HFFc6 (cell line): ENCODE data around the gene ULK1. TPM values are rescaled to one million over a fixed set of nuclear protein-coding genes. Genes with fewer than 3 reads are reported as not detected.

ENCODE experiments used
- DNase-seq: peaks from one replicate; pipeline ENCODE4 v3.0.0-alpha.2; 2018
- H3K27ac Mint-ChIP-seq: 2 replicates; pipeline ENCODE4 v1.8.0; 2020; ENCODE audit warnings: mild to moderate bottlenecking, mixed read lengths
- H3K27me3 Mint-ChIP-seq: 2 replicates; pipeline ENCODE4 v1.8.0; 2021; ENCODE audit warnings: mild to moderate bottlenecking, moderate library complexity, mixed read lengths; ENCODE audit not compliant: insufficient read depth
- H3K36me3 Mint-ChIP-seq: 2 replicates; pipeline ENCODE4 v1.8.0; 2021; ENCODE audit warnings: low read depth, mixed read lengths
- H3K4me1 Mint-ChIP-seq: 2 replicates; pipeline ENCODE4 v1.8.0; 2020; ENCODE audit warnings: low read depth, mixed read lengths
- H3K4me3 Mint-ChIP-seq: 2 replicates; pipeline ENCODE4 v1.8.0; 2020; ENCODE audit warnings: mild to moderate bottlenecking, moderate library complexity, mixed read lengths
- H3K9me3 Mint-ChIP-seq: 2 replicates; pipeline ENCODE4 v1.8.0; 2020; ENCODE audit warnings: mild to moderate bottlenecking, mixed read lengths
- total RNA-seq, 6 experiments: library from RNA; stranded (reverse); fragmentation: NEBNext Ultra II Directional; extraction: Animal tissue kit (Norgen Biotek cat#: 25700); gene quantifications; 2 replicates in 1 of 6; 3 replicates in 5 of 6; pipeline ENCODE4 v1.2.3, GENCODE V29; 2021
- TF ChIP-seq, protein P1 (sequence below): fragments of 200-600 bp; sonication (generic); IDR thresholded peaks from 2 replicates; pipeline ENCODE4 v1.5.0; 2021; ENCODE audit warnings: antibody characterized with exemption, mild to moderate bottlenecking

ULK1 gene
- total RNA-seq, 6 experiments from 2014 or later: 21.4 to 35.0 (median 25.5) TPM

DNA sequence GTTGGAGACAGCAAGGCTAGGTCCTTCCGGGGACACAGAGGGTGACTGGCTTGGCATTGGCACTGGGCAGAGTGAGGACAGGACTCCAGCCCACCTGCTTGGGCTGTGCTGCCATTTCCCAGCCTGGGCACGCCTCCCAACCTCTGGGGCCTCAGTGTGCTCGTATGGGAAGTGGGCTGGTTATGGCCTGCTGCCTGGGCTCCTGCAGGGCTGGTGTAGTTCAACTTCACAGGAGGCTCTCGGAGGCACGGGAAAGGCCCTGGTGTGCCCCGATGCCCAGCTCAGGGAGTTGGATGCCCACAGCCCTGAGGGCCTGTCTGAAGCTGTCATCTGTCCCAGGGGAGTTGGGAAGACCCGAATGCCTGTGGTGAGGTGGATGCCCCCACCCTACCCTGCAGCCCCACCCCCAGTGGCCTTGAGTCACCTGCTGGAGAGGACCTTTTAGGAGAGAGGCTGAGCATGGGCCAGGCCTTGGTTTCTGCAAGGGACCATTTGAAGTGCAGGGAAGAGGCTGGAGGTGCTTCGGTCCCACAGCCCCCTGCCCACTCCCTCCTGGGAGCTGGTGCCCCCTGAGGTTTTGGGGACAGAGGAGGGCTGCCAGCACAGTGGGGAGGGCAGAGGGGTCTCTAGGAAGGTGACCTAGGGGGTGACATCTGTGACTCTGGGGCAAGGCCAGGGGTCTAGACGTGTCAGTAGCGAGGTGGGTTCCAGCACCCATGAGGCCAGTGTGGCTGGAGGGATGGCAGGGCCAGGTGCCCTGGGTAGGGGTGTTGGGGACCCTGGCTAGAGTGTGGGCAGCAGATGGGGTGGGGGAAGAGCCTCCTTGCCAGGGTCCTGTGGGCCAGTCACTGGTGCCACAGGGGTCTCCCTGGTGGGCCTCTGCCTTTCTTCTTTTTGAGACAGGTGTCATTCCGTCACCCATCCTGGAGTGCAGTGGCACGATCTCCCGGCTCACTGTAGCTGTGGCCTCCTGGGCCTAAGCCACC lies 9.1 kb downstream of the ULK1 start:
- no peak overlapping the region for H3K27ac Mint-ChIP-seq
- TF ChIP-seq, protein P1, sequence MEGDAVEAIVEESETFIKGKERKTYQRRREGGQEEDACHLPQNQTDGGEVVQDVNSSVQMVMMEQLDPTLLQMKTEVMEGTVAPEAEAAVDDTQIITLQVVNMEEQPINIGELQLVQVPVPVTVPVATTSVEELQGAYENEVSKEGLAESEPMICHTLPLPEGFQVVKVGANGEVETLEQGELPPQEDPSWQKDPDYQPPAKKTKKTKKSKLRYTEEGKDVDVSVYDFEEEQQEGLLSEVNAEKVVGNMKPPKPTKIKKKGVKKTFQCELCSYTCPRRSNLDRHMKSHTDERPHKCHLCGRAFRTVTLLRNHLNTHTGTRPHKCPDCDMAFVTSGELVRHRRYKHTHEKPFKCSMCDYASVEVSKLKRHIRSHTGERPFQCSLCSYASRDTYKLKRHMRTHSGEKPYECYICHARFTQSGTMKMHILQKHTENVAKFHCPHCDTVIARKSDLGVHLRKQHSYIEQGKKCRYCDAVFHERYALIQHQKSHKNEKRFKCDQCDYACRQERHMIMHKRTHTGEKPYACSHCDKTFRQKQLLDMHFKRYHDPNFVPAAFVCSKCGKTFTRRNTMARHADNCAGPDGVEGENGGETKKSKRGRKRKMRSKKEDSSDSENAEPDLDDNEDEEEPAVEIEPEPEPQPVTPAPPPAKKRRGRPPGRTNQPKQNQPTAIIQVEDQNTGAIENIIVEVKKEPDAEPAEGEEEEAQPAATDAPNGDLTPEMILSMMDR: no peak
- DNase-seq: no peak
- H3K27me3 Mint-ChIP-seq: peaks cover 2% of the 10 kb centered on the region
- no peaks in the 10 kb centered on the region for H3K9me3 Mint-ChIP-seq
- H3K4me3 Mint-ChIP-seq: no peak overlapping the region
- H3K36me3 Mint-ChIP-seq: no peaks in the 10 kb centered on the region
- peaks cover 6% of the 10 kb centered on the region; the same call in 1 of the 2 replicates for H3K4me1 Mint-ChIP-seq

DNA sequence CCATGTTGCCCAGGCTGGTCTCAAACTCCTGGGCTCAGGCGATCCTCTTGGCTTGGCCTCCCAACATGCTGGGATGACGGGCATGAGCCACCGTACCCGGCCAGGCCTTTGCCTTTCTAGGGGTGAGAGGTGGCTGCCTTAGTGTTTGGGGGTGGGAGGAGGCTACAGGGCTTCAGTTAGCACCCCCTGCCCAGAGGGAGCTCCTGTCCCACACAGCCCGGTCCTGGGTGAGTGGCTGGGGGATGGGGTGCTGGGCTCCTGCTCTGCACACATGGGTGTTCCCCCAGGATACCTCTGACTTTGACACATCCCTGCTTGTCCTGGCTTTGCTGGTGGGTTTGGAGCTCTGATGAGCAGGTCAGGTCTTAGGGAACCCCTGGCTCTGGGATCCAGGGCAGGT lies 9.9 kb downstream of the ULK1 start:
- TF ChIP-seq, protein P1: no peak
- DNase-seq: no peak
- Mint-ChIP-seq H3K9me3 (no peaks in the 10 kb centered on the region), H3K27me3 (peaks cover 2% of the 10 kb centered on the region), H3K4me3 (no peak overlapping the region), H3K36me3 (no peaks in the 10 kb centered on the region), H3K27ac (no peak overlapping the region), H3K4me1 (peaks cover 6% of the 10 kb centered on the region; the same call in 1 of the 2 replicates)

DNA sequence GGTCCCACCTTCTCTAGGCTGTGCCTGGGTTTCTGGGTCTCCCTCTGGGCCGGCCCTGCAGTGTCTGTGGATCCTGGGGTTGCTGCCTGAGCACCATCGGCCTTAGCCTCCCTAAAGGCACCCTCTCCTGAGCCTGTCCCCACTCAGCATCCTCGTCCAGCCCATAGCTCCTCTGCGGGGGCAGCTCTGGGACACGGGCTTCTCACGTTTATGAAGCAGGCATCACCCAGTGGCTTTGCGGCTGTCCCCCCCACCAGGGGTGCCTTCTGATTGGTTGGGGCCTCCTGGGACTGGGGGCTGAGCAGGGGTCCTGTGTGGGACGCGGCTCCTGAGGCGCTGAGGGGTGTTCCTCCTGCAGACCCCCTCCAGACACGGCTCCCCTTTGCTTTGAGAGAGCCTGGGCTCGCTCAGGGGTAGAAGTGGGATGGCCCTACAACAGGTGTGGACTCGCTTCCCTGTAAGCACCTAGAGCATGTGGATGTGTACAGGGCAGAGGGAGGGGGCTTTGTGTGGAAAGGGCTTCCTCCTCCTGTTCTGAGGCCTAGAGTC lies 10.7 kb downstream of the ULK1 start:
- H3K36me3 Mint-ChIP-seq: no peaks in the 10 kb centered on the region
- H3K4me1 Mint-ChIP-seq: peaks cover 3% of the 10 kb centered on the region
- no peak for DNase-seq

DNA sequence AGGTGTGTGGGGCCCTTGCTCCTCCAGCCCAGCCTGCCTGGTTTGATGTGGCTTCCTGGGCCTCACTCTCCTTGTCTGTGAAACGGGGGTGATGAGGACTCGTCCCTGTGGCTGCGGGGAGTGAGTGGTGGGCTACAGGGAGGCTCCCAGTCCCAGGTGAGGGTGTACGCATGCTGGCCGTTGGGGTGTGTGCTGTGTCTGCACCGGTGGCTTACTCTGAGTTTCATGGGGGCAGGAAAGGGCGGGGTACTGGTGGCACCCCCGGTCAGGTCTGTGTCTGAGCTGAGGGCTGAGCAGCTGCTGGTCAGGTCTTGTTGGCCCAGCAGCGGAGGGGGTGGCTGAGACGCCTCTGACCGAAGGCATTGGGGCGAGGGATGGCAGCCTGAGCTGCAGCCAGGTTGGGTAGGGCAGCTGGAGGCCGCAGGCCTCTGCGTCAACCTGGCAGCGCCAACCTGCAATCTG lies 11.2 kb downstream of the ULK1 start:
- H3K9me3 Mint-ChIP-seq: no peaks in the 10 kb centered on the region
- H3K36me3 Mint-ChIP-seq: no peaks in the 10 kb centered on the region

More for the DNA sequence above, 10.7 kb downstream of the ULK1 start:
- TF ChIP-seq, protein P1: no peak
- Mint-ChIP-seq H3K27ac (no peak overlapping the region), H3K9me3 (no peaks in the 10 kb centered on the region), H3K4me3 (no peak overlapping the region), H3K27me3 (peaks cover 2% of the 10 kb centered on the region)

DNA sequence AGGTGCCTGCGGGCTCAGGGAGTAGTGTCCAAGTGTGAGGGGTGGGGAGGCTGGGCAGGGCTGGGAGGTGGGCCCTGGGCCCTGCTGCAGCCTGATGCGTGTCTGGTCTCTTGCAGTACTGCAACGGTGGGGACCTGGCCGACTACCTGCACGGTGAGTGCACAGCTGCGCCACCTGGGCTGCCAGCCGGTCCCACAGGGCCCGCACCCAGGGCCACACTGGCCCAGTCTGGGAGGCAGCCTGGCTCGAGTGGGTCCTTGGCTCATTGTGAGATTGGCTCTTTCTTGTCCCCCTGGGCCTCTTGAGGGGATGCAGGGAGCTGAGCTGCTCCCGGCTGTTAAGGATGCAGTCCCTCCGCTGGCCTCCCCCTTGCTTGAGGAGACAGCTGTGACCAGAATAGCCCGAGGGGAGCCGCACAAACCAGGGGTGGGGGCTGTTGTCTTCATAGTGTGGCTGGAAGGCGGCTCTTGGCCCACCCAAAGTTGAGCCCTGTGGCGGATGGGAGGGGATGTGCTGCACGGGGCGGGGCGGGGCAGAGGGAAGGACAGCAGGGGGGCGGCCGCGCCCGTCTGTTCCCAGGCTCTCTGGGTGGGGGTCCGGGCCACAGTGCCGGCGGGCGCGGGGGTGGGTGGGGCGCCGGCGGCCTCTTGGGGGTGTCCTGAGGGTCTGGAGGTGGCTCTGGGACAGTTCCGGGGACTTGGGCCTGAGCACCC lies 13.1 kb downstream of the ULK1 start:
- H3K9me3 Mint-ChIP-seq: no peaks in the 10 kb centered on the region
- H3K4me1 Mint-ChIP-seq: peaks cover 9% of the 10 kb centered on the region
- no peak overlapping the region for H3K27ac Mint-ChIP-seq
- DNase-seq: no peak
- H3K4me3 Mint-ChIP-seq: no peak overlapping the region
- H3K36me3 Mint-ChIP-seq: no peaks in the 10 kb centered on the region
- TF ChIP-seq, protein P1: no peak
- peaks cover 2% of the 10 kb centered on the region for H3K27me3 Mint-ChIP-seq

More for the DNA sequence above, 11.2 kb downstream of the ULK1 start:
- no peak for DNase-seq
- Mint-ChIP-seq H3K27ac (no peak overlapping the region), H3K4me3 (no peak overlapping the region), H3K27me3 (peaks cover 2% of the 10 kb centered on the region), H3K4me1 (no peaks in the 10 kb centered on the region; the same call in 1 of the 2 replicates)
- TF ChIP-seq, protein P1: no peak
